Skeletal muscle satellite cell (primary cell): ENCODE results near the gene LRRC4.

Experiments used
- H3K27me3 ChIP-seq: 2 replicates; pipeline ENCODE4 v1.7.0; 2013; ENCODE audit warnings: low read length; ENCODE audit not compliant: control insufficient read depth, insufficient read depth
- H3K36me3 ChIP-seq: 2 replicates; pipeline ENCODE4 v1.7.0; 2013; ENCODE audit warnings: mild to moderate bottlenecking, control low read depth, low read length; ENCODE audit not compliant: insufficient read depth
- H3K4me1 ChIP-seq: 2 replicates; pipeline ENCODE4 v1.7.0; 2013; ENCODE audit warnings: low read length; ENCODE audit not compliant: control insufficient read depth, insufficient read depth
- H3K4me2 ChIP-seq: 2 replicates; pipeline ENCODE4 v1.7.0; 2013; ENCODE audit warnings: mild to moderate bottlenecking, low read length
- H3K4me3 ChIP-seq: 2 replicates; pipeline ENCODE4 v1.7.0; 2013; ENCODE audit warnings: low read length
- H3K9ac ChIP-seq: 2 replicates; pipeline ENCODE4 v1.7.0; 2013; ENCODE audit warnings: mild to moderate bottlenecking, low read depth, low read length, moderate library complexity
- H3K9me3 ChIP-seq: replicated peaks from 2 replicates; pipeline ENCODE4 v1.7.0; 2013; ENCODE audit warnings: mild to moderate bottlenecking, control low read depth, low read length

Gene LRRC4

GRCh38 chr7:128056901-128057300 is 25.7 kb upstream of the LRRC4 start:
- H3K4me3 ChIP-seq = no peak overlapping the region
- H3K27me3 ChIP-seq = no peaks in the 10 kb centered on the region
- no peak overlapping the region for H3K4me2 ChIP-seq
- H3K9ac ChIP-seq = peak overlapping the region; percentile 27
- peaks cover 34% of the 10 kb centered on the region for H3K4me1 ChIP-seq
- H3K9me3 ChIP-seq = no peaks in the 10 kb centered on the region
- H3K36me3 ChIP-seq = peaks cover 19% of the 10 kb centered on the region

- no peak overlapping the region for H3K4me3 ChIP-seq
- no peak overlapping the region for H3K9ac ChIP-seq
- H3K4me2 ChIP-seq = no peak overlapping the region
- peaks cover 20% of the 10 kb centered on the region for H3K36me3 ChIP-seq
- peaks cover 34% of the 10 kb centered on the region for H3K4me1 ChIP-seq
- no peaks in the 10 kb centered on the region for H3K9me3 ChIP-seq
- H3K27me3 ChIP-seq = no peaks in the 10 kb centered on the region
Observed at GRCh38 chr7:128055637-128056036, 24.4 kb upstream of the LRRC4 start.

- Histone ChIP-seq H3K4me1 (peaks cover 34% of the 10 kb centered on the region), H3K27me3 (no peaks in the 10 kb centered on the region), H3K9me3 (no peaks in the 10 kb centered on the region), H3K9ac (no peak overlapping the region), H3K4me2 (no peak overlapping the region), H3K36me3 (peaks cover 15% of the 10 kb centered on the region), H3K4me3 (no peak overlapping the region)
Observed at GRCh38 chr7:128054511-128054910, 23.3 kb upstream of the LRRC4 start.

GRCh38 chr7:128053991-128054390 is 22.8 kb upstream of the LRRC4 start:
- no peaks in the 10 kb centered on the region for H3K9me3 ChIP-seq
- no peak overlapping the region for H3K4me2 ChIP-seq
- no peak overlapping the region for H3K9ac ChIP-seq

GRCh38 chr7:128053023-128053422 is 21.8 kb upstream of the LRRC4 start:
- Histone ChIP-seq H3K4me1 (peaks cover 34% of the 10 kb centered on the region), H3K4me3 (no peak overlapping the region), H3K9ac (no peak overlapping the region), H3K4me2 (no peak overlapping the region), H3K36me3 (peaks cover 12% of the 10 kb centered on the region), H3K9me3 (no peaks in the 10 kb centered on the region), H3K27me3 (no peaks in the 10 kb centered on the region)

More at GRCh38 chr7:128053991-128054390, 22.8 kb upstream of the LRRC4 start:
- Histone ChIP-seq H3K4me1 (peaks cover 34% of the 10 kb centered on the region), H3K27me3 (no peaks in the 10 kb centered on the region), H3K4me3 (no peak overlapping the region), H3K36me3 (peaks cover 12% of the 10 kb centered on the region)

GRCh38 chr7:128052404-128052803 is 21.2 kb upstream of the LRRC4 start:
- Histone ChIP-seq H3K27me3 (no peaks in the 10 kb centered on the region), H3K9ac (no peak overlapping the region), H3K4me2 (no peak overlapping the region), H3K4me3 (no peak overlapping the region), H3K9me3 (no peaks in the 10 kb centered on the region), H3K36me3 (peaks cover 12% of the 10 kb centered on the region), H3K4me1 (peaks cover 29% of the 10 kb centered on the region)

GRCh38 chr7:128045766-128046165 is 14.5 kb upstream of the LRRC4 start:
- Histone ChIP-seq H3K27me3 (no peaks in the 10 kb centered on the region), H3K4me2 (no peak overlapping the region), H3K9ac (no peak overlapping the region), H3K9me3 (no peaks in the 10 kb centered on the region), H3K4me3 (no peak overlapping the region), H3K4me1 (peaks cover 22% of the 10 kb centered on the region), H3K36me3 (peaks cover 6% of the 10 kb centered on the region)

GRCh38 chr7:128045158-128045557 is 13.9 kb upstream of the LRRC4 start:
- H3K9me3 ChIP-seq = no peaks in the 10 kb centered on the region

GRCh38 chr7:128044064-128044463 is 12.8 kb upstream of the LRRC4 start:
- H3K27me3 ChIP-seq = no peaks in the 10 kb centered on the region
- H3K9ac ChIP-seq = no peak overlapping the region
- H3K4me2 ChIP-seq = no peak overlapping the region
- no peaks in the 10 kb centered on the region for H3K9me3 ChIP-seq
- H3K4me1 ChIP-seq = peaks cover 26% of the 10 kb centered on the region
- no peak overlapping the region for H3K4me3 ChIP-seq
- H3K36me3 ChIP-seq = peaks cover 6% of the 10 kb centered on the region

More at GRCh38 chr7:128045158-128045557, 13.9 kb upstream of the LRRC4 start:
- peaks cover 26% of the 10 kb centered on the region for H3K4me1 ChIP-seq
- peaks cover 6% of the 10 kb centered on the region for H3K36me3 ChIP-seq
- no peak overlapping the region for H3K9ac ChIP-seq
- no peak overlapping the region for H3K4me2 ChIP-seq
- H3K4me3 ChIP-seq = no peak overlapping the region
- H3K27me3 ChIP-seq = no peaks in the 10 kb centered on the region

- Histone ChIP-seq H3K4me1 (peaks cover 26% of the 10 kb centered on the region), H3K27me3 (no peaks in the 10 kb centered on the region), H3K4me2 (no peak overlapping the region), H3K4me3 (no peak overlapping the region), H3K9ac (no peak overlapping the region), H3K9me3 (no peaks in the 10 kb centered on the region), H3K36me3 (peaks cover 6% of the 10 kb centered on the region)
Observed at GRCh38 chr7:128042012-128042411, 10.8 kb upstream of the LRRC4 start.

- no peak overlapping the region for H3K9ac ChIP-seq
- no peaks in the 10 kb centered on the region for H3K9me3 ChIP-seq
- H3K4me3 ChIP-seq = no peak overlapping the region
- H3K27me3 ChIP-seq = no peaks in the 10 kb centered on the region
- peaks cover 31% of the 10 kb centered on the region for H3K4me1 ChIP-seq
- peak overlapping the region; percentile 8 for H3K4me2 ChIP-seq
- H3K36me3 ChIP-seq = peaks cover 6% of the 10 kb centered on the region
Observed at GRCh38 chr7:128041203-128041602, 10.0 kb upstream of the LRRC4 start.

- H3K4me3 ChIP-seq = no peak overlapping the region
- no peak overlapping the region for H3K4me2 ChIP-seq
- H3K36me3 ChIP-seq = peaks cover 6% of the 10 kb centered on the region
- H3K27me3 ChIP-seq = no peaks in the 10 kb centered on the region
- peaks cover 31% of the 10 kb centered on the region for H3K4me1 ChIP-seq
- no peaks in the 10 kb centered on the region for H3K9me3 ChIP-seq
- H3K9ac ChIP-seq = no peak overlapping the region
Observed at GRCh38 chr7:128040205-128040604, 9.0 kb upstream of the LRRC4 start.
